Chondrocyte (in vitro differentiated cells): ENCODE data around the gene PNPLA2. TPM values are rescaled to one million over a fixed set of nuclear protein-coding genes. Genes with fewer than 3 reads are reported as not detected.
A peak's percentile ranks its signal among the peaks of the same experiment; 100 is the strongest.

ENCODE experiments used
- DNase-seq: peaks from one replicate; pipeline ENCODE4 v3.0.0; 2021; ENCODE audit warnings: mixed read lengths, low spot score
- H3K27ac Mint-ChIP-seq: one replicate; pipeline ENCODE4 v1.8.0; 2021; ENCODE audit warnings: mild to moderate bottlenecking, moderate library complexity, mixed read lengths; ENCODE audit not compliant: unreplicated experiment
- H3K27me3 Mint-ChIP-seq: 2 replicates; pipeline ENCODE4 v1.8.0; 2021; ENCODE audit warnings: low read depth, mixed read lengths
- H3K36me3 Mint-ChIP-seq: 2 replicates; pipeline ENCODE4 v1.8.0; 2021; ENCODE audit warnings: low read depth, mixed read lengths
- H3K4me1 Mint-ChIP-seq: 2 replicates; pipeline ENCODE4 v1.8.0; 2021; ENCODE audit warnings: low read depth, mild to moderate bottlenecking, mixed read lengths
- H3K4me3 Mint-ChIP-seq: one replicate; pipeline ENCODE4 v1.8.0; 2021; ENCODE audit warnings: mild to moderate bottlenecking, moderate library complexity, mixed read lengths; ENCODE audit not compliant: unreplicated experiment
- H3K9me3 Mint-ChIP-seq: 2 replicates; pipeline ENCODE4 v1.8.0; 2021; ENCODE audit warnings: low read depth, mixed read lengths
- total RNA-seq: library from RNA; stranded (reverse); gene quantifications from 3 replicates; pipeline ENCODE4 v1.2.1, GENCODE V29; 2021
- TF ChIP-seq, protein P1 (sequence below): fragments of 200-600 bp; sonication (generic); IDR thresholded peaks from 2 replicates; pipeline ENCODE4 v1.5.0; 2021; ENCODE audit warnings: antibody characterized with exemption, mild to moderate bottlenecking, moderate library complexity

Gene PNPLA2
- total RNA-seq, 1 donor from 2014 or later: 56.0 TPM

DNA sequence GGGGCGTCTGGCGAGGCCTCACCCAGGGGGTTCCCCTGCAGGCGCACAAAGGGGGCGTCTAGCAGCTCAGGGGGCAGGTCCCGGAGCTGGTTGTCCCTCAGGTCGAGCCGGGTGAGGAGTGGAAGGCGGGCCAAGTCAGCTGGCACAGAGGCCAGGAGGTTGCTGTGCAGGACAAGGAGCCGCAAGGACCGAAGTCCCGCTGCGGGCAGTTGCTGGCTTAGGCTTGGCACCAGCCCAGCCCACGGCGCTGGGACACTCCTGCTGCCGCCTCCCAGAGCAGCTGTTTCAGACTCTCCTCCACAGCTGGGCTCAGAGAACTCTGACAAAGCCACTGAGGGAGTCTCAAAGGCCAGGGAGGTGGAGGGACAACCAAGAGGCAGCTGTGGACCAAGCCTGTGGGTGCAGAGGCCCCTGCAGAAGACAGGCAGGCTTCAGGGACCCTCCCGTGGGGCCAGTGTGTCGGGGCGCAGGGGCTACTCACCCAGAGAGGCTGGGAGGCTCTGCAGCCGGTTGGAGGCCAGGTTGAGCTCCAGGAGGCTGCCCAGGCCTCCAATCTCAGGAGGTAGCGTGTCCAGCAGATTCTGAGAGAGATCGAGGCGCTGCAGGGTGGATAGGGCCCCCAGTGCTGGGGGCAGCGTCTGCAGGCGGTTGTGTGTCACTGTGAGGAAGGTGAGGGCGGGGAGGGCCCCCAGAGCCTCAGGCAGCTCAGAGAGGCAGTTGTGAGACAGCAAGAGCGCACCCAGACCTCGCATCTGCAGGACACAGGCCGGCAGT is 15.8 kb upstream of the PNPLA2 start:
- H3K27me3 Mint-ChIP-seq: no peaks in the 10 kb centered on the region
- TF ChIP-seq, protein P1, sequence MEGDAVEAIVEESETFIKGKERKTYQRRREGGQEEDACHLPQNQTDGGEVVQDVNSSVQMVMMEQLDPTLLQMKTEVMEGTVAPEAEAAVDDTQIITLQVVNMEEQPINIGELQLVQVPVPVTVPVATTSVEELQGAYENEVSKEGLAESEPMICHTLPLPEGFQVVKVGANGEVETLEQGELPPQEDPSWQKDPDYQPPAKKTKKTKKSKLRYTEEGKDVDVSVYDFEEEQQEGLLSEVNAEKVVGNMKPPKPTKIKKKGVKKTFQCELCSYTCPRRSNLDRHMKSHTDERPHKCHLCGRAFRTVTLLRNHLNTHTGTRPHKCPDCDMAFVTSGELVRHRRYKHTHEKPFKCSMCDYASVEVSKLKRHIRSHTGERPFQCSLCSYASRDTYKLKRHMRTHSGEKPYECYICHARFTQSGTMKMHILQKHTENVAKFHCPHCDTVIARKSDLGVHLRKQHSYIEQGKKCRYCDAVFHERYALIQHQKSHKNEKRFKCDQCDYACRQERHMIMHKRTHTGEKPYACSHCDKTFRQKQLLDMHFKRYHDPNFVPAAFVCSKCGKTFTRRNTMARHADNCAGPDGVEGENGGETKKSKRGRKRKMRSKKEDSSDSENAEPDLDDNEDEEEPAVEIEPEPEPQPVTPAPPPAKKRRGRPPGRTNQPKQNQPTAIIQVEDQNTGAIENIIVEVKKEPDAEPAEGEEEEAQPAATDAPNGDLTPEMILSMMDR: no peak
- H3K9me3 Mint-ChIP-seq: no peaks in the 10 kb centered on the region
- peaks cover 2% of the 10 kb centered on the region for H3K36me3 Mint-ChIP-seq
- no peak for DNase-seq
- peaks cover 17% of the 10 kb centered on the region for H3K4me1 Mint-ChIP-seq
- no peak overlapping the region for H3K4me3 Mint-ChIP-seq
- H3K27ac Mint-ChIP-seq: no peak overlapping the region

GRCh38 chr11:803467-803742 is 15.3 kb upstream of the PNPLA2 start:
- H3K4me3 Mint-ChIP-seq: no peak overlapping the region
- peaks cover 19% of the 10 kb centered on the region for H3K4me1 Mint-ChIP-seq
- H3K9me3 Mint-ChIP-seq: no peaks in the 10 kb centered on the region
- TF ChIP-seq, protein P1: no peak
- H3K27me3 Mint-ChIP-seq: no peaks in the 10 kb centered on the region
- H3K36me3 Mint-ChIP-seq: peaks cover 2% of the 10 kb centered on the region
- no peak overlapping the region for H3K27ac Mint-ChIP-seq
- DNase-seq: no peak

DNA sequence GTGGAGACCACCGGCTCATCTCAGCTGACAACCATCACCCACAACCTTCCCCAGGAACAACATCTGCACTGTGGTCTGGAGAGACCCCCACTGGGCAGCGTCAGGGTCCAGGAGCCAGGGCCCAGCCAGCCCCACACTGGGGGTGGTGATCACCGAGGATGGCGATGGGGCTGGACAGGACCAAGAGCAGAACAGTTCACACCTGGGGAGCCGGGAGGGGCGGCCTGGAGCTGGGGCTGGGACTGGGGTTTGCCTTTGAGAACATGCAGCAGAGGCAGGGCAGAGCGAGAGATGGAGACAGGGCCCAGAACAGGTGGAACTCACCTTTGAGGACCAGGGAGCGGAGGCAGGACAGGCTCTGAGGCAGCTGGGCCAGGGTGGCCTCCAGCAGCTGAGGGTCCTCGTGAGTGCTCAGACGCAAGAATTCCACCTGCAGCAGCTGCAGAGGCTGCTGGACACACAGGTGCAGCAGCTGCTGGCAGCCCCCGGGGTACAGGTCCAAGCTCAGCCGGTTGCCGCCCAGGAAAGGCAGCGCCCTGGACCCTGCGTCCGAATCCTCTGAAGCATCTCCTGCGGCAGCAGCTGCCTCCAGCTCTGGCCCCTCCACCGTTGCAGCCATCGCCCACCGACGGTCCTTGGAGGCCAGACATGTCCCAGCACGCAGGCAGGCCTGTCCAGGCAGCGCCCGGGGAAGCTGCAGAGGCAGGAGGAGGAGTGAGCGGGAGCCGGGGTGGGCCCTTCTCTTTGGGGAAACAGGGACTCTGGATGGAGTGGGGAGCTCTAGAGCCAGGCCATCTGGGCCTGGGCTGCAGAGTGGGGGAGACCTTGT is 14.7 kb upstream of the PNPLA2 start:
- no peaks in the 10 kb centered on the region for H3K9me3 Mint-ChIP-seq
- H3K27ac Mint-ChIP-seq: no peak overlapping the region
- no peaks in the 10 kb centered on the region for H3K27me3 Mint-ChIP-seq
- H3K36me3 Mint-ChIP-seq: peaks cover 2% of the 10 kb centered on the region
- TF ChIP-seq, protein P1: no peak
- H3K4me1 Mint-ChIP-seq: peaks cover 25% of the 10 kb centered on the region
- peak overlapping the region; percentile 70 for H3K4me3 Mint-ChIP-seq
- DNase-seq: no peak

GRCh38 chr11:804599-804964 is 14.1 kb upstream of the PNPLA2 start:
- H3K27ac Mint-ChIP-seq: no peak overlapping the region
- no peaks in the 10 kb centered on the region for H3K9me3 Mint-ChIP-seq
- peaks cover 26% of the 10 kb centered on the region for H3K4me1 Mint-ChIP-seq
- no peak for DNase-seq
- TF ChIP-seq, protein P1: no peak
- peak overlapping the region; percentile 70 for H3K4me3 Mint-ChIP-seq
- H3K27me3 Mint-ChIP-seq: no peaks in the 10 kb centered on the region
- peaks cover 2% of the 10 kb centered on the region for H3K36me3 Mint-ChIP-seq

DNA sequence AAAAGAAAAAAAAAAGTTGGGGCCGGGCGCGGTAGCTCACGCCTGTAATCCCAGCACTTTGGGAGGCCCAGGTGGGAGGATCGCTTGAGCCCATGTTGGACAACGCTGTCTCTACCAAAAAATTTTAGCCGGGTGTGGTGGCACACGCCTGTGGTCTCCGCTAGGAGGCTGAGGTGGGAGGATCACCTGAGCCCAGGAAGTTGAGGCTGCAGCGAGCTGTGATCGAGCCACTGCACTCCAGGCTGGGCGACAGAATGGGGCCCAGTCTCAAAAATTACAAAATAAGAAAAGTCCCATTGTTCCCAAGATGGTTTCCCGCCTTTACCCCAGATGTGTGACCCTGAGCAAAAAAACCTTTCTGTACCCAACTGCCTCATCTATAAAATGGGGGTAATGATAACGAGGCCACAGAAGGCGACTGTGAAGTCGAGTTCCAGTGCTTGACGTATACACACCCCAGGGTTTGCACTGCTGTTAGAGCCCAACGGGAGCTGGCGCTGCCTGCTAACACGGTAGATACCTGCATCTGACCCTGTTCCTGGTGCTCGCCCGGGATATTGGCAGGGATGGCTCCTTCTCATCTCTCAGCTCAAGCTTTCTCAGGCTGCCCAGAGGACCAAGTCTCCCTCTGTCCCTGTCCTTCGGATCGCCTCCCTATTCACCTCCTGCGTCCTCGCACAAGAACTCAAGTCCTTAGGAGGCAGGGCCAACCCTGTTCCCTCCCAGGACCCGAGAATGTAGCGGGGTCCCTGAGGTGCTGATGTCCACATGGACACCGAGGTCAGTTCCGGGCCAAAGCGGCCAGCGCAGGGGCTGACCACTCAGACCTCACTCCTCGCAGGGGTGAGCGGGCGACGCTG is 10.1 kb upstream of the PNPLA2 start:
- peaks cover 13% of the 10 kb centered on the region for H3K36me3 Mint-ChIP-seq
- H3K27ac Mint-ChIP-seq: peak overlapping the region; percentile 98
- TF ChIP-seq, protein P1: no peak
- no peaks in the 10 kb centered on the region for H3K9me3 Mint-ChIP-seq
- no peaks in the 10 kb centered on the region for H3K27me3 Mint-ChIP-seq
- H3K4me1 Mint-ChIP-seq: peaks cover 47% of the 10 kb centered on the region
- DNase-seq: no peak
- H3K4me3 Mint-ChIP-seq: peak overlapping the region; percentile 85
